Measurements from ENCODE around the gene RGS17. TPM values are rescaled to one million over a fixed set of nuclear protein-coding genes. Genes with fewer than 3 reads are reported as not detected.
"Not testable (repeated sequence)": the region's sequence is repeated elsewhere in the genome, so short reads cannot be mapped to it uniquely, and the experiment has no call there.

RGS17 gene
- 0.74 TPM for polyA plus RNA-seq (ENCODE audit: insufficient read length)

DNA sequence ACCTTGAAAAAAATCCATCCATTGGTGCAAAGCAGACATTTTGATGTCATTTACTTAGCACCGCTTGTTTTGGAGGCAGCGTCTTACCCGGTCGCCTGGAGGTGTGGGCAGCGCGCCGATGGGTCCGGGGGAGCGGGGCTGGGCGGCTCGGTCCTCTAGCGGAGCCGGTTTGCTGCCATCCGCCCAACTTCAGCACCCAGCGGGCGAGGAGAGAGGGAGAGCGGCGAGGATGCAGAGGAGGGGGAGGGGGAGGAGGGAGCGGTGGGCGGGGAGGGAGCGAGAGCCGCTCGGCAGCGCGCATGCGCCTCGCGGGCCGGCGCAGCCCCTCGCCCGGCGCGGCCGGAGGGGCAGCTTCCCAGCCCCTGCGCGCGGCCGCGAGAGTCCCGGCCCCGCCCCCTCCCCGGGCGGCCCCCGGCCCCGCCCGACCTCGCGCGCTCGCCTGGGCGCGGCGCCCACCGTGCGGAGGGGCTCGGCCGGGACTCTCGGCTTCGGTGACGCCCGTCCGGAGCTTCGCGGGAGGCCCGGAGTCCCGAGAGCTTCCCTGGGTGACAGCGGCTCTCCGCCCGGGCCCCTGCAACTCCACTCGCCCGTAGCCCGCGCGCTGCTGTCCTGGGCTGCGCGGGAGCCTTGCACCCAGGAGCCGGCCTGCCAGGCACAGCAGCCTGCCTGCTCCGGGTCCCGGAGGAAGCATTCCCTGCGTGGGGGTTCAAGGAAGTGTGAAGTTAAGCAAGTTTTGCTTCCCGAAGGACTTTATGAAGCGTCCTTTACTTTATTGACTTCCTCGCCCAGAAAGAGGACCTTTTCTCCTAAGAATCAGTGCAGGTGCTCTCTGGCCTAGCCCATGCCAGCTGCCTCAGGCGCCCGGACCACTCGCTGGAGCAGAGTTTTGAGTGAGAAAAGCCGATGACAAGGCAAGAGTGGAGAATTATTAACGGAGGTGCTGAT, at the start of gene RGS17:
Gene RGS17 (minus strand): TSS at position 246 of the 945 bp plus-strand sequence. CDS start 87,264 bp downstream, outside the sequence.
- DNase-seq = peak; percentile 79

DNA sequence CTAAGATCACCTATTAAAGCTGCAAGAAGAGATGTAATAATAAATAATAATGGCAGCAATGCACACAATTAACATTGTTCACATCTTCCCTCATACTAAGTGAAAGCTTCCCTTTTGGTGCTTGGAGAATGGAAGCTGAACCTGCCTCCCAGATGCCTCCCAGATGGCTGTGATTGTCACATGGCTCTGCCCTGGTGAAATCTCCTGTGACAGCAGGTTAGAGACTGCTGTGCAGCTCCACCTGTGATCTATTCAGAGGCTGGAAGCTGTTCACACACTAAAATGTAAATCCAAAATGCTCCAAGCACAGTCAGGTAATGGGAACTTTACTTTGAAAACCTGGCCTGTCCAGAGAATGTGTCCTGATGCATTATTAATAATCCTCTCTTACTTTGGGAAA, 41.7 kb upstream of the RGS17 start:
- no peak for DNase-seq

DNA sequence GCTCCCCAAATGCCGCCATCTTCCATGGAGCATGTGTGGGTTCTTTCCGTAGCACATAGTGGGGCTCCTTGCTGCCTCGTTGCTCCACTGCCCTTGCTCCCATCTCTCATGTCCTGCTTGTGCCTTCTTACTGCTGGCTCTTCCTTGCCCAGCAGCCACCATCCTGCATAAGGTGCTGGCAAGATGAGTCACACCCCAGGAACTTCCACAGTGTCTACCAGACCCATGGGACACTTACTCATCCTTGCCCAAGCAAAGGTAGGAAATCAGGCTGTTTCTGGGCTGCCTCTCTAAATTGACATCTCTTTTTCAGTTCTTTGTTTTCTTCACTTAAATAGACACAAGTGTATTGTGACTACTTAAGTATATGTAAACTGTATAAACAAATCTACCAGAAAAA, 39.4 kb upstream of the RGS17 start:
- DNase-seq = no peak

DNA sequence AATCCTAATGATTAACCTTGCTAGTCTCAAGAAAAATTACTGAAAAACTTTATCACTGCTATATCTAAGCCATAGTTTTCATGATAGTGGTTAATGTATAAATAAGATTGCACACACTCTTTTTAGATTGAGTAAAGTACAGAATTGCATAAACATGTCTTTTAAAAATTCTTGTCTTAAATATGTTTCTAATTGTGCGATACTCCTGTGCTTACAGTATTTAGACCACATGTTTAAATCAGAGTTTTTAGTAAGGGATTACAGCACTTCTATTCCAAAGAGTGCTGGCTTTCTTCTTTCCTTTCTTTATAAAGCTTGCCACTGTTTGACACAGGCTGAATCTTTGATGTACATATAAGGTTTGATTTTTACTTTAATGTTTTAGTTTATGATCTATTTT, 36.8 kb upstream of the RGS17 start:
- DNase-seq = no peak

DNA sequence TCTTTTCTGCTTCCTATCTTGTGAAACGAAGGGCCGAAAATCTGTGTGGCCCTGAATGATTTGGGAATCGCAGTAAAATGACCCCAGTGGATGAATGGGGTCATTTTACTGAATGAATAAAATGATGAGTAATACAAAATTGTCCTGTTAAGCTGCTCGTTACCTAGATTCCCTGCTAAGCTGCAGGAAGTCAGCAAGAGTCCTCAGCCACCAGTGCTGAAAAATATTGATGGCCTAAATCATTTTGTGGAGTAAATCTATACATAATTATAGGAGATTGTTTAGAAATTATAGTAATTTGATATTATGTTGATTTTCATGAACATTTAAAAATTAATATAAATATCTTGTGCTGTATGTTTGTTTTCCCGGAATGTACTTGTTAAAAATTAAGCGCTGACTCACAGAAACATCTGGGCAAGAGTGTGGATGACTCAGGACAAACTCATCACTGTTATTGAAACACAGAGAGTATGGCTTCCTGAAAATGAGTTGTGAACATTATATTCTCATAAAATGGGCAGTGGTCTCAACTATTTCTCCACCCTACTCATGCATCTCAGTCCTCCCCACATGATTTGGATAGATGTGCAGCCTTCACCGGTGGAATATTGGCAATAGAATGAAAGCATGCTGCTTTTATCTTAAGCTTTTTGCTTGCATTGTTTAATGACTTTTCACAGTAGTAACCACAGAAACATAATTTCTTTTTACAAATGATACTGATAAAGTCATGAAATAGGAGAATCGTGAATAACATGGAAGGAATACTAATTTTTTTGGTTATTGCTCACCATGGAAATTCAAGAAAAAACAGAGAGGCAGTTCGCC, 36.2 kb upstream of the RGS17 start:
- no peak for DNase-seq

DNA sequence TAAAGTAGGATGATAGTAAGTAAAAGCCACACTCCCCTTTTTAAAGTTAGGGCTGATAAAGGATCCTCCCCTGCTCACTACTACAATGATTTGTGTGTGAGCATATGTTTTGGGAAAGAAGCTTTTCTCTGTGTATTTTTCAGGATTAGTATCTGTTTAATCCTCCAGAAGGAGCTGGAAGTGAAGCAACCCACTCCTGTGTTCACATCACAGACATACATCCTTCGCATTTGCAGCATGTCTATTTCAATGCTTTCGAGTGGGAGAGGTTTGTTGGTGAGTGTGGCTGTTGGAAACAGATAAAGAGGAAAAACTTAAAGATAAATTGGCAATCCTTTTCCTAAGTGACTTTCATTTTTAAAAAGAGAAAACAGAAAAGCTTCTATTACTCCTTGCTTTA, 31.6 kb upstream of the RGS17 start:
- no peak for DNase-seq

- no peak for DNase-seq
Measured at GRCh38 chr6:153162172-153162571, 31.1 kb upstream of the RGS17 start.

DNA sequence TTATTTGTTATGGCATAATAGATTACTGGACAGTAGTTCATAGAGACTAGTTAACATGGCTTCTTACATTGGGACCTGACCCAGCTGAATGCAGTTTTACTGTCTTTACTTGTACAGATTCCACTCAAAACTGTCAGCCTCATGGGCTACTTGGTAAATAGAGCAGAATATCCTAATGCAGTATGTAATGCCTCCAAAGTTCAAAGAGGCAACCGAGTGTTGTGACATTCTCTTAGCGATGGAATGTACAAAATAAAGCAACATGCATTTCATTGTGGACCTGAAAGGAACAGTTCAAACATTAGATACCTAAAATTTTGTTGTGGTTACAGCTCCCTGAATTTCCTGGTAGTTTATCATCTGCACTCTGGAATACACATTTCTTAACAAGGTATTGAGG, 29.1 kb upstream of the RGS17 start:
- DNase-seq = no peak

DNA sequence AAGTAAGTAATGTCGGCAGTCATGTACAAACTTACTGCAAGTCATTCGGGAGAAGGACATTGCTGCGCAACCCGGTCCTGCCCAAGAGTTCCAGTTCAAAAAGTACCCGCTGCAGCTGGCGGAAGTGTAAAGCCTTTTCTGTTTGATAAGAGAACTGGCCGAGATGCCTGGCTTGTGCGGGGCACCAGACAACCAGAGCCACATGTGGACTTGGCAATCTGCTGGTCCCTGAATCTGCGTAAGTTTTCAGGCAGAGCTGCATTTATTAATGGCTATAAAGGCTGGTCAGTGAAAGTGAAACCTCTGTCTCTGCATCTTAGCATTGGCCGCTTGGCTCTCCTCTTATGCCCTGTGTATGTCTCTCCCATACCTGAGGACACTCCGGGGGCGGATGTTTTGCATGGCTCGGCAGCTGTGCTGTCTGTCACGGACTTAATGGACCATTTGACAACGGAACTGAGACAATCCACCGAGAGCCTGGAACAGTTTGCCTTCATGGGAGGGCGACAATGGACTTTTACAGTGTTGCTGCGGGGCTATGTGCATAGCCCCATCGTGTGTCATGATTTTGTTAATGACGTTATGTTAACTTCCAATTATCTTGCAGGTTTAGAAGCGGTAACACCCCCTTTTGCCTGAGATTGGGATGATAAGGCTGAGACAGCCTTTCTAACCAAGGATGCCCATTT, 19.8 kb upstream of the RGS17 start:
- DNase-seq = no peak

DNA sequence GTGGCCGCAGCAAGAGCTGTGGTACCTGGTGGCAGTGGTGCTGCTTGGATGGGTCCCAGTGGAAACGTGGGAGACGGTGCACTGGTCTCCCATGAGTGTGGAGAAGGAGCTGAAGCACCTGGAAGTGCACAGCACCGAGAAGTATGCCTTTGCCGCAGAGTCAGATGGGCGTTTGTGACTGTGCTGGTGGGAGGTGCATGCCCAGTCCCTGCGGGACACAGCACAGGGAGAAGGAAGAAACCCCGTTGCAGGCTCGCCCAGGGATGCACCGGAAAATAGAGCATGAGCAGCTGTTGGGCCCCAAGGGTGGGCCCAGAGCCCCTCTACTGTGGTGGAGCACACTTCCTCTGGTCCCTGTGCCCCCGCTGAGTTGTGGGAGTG, 19.3 kb upstream of the RGS17 start:
- DNase-seq = no peak

DNA sequence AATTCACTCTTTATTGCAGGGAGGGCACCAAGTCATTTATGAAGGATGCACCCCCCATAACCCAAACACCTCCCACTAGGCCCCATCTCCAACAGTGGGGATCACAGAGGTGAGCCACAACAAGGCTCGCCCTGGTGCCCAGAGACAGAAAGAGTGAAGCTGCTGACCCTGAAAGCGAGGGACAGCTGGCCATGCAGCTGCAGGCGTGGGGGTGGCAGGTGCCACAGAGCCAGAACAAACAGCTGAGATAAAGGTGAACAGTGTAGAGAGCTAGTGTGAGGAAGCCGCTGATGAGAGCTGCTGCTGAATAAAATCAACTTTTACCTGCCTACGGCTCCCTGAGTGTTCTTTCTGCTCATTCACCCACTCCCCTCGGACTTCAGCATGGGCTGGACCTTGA, 18.8 kb upstream of the RGS17 start:
- DNase-seq = no peak

DNA sequence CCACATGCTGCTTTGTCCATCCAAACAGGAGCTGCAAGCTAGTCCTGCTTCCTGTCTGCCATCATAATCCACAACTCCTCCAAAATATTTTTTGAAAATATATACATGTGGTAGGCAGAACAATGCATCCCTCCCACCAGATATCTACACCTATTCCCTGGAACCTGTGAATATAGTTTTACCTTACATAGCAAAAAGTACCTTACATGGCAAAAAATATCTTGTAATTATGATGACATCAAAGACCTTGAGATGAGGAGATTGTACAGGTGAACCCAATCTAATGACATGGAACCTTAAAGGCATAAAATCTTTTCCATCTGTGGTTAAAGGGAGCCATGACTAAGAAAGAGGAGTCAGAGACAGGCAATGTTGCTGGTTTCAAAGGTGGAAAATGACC, 15.3 kb upstream of the RGS17 start:
- no peak for DNase-seq

- no peak for DNase-seq
Measured at GRCh38 chr6:153145591-153145990, 14.5 kb upstream of the RGS17 start.

DNA sequence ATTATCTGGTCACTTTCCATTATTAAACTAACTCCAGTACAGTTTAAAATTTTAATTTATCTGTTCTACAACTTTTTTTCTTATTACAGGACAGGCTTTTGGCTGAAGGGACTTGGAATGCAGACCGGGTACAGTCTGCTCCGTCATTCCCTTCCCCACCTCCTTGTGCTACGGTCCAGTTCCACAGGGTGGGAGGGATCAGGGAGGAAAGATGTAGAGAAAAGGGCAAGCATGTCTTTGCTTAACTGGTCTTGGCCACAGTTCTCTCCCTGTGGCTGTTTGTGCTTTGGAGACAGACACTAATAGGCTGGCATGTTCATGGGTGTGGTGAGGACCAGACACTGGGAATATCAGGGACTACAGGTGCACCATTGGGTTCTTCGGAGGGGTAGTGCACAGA, 12.1 kb upstream of the RGS17 start:
- DNase-seq = no peak

DNA sequence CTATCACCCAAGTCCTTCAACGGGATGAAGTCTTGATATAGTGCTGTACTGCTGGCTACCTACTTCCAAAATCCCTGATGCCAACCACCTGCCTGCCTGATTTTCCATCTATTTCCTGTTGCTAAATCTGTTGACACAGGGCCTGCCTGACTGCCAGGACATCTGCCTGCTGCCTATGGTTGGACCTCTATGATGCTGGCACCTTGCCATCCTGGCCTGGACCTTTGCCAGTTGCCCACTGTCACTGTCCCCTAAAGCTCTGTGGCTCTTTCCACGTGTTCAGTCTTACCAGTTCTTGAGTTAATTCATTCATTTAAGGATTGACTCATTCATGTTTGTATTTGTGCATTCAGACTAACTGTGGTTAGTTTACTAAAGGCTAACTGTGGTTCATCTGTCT, 9.2 kb upstream of the RGS17 start:
- no peak for DNase-seq

- no peak for DNase-seq
Measured at GRCh38 chr6:153138930-153139329, 7.8 kb upstream of the RGS17 start.

DNA sequence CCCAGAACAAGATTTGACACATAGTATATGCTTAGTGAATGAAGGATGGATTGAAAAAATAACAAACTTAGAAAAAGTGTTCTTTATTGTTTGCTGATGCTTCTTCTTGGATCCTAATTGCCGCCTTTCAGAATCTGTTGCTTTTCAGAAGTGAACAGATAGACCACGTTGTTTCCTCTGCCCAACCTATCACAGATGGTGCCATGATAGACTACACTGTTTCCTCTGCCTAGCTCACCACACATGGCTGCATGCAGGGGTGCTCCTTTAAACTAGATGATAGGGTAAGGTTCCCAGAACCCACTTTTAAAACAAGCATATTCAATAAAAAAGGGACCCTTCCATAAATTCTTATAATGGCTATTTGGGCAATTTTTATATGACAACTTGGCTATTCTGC, 4.6 kb upstream of the RGS17 start:
- DNase-seq = no peak

GRCh38 chr6:153133667-153134066, 2.6 kb upstream of the RGS17 start:
- DNase-seq = not testable (repeated sequence)

- no peak for DNase-seq
Measured at GRCh38 chr6:153130515-153131036, 506 bp downstream of the RGS17 start.

DNA sequence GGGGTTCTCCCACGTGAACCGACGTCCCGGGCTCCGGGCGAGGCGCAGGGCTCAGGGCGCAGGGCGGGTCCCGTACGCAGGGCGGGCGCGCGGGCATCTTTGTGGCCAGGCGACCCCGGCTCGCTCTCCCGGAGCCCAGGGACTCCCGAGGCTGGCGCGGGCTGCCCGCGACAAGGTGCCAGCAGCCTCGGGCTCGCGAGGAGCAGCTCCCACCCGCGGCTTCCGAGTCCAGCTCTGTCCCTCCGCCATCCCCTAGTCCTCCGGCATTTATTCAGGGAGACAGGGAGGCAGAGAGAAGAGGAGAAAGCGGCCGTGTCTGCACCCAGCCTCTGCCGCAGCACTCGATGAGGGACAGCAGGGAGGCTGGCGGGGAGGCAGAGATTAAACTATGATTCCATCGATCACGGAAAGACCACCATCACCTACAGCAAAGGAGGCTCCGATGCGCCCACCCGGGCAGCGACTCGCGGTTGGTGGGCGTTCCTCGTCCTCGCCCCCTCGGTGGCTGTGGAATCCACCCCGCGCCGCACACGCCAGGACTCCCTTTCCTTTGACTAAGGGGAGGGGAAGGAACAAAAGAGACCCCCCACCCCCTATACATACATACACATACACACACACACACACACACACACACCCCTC, 1.1 kb downstream of the RGS17 start:
- DNase-seq = no peak

DNA sequence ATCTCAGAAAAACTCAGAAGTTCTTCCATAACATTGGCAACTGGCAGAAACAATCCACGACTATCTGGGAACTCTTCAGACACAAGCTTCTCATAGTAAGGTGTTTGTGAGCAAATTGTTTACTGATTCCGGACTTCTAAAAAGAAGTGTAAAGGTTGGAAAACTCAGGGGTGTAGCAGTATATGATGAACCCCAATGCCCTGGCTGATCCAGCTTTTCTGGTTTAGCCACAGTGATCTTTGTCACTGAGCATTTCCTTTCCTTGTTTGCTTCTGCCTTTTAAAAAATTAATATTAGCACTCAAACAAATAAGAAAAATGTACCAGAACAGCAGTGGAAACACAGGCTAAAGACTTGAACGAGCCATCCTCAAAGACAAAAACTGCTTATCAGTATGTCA, 4.9 kb downstream of the RGS17 start:
- no peak for DNase-seq

DNA sequence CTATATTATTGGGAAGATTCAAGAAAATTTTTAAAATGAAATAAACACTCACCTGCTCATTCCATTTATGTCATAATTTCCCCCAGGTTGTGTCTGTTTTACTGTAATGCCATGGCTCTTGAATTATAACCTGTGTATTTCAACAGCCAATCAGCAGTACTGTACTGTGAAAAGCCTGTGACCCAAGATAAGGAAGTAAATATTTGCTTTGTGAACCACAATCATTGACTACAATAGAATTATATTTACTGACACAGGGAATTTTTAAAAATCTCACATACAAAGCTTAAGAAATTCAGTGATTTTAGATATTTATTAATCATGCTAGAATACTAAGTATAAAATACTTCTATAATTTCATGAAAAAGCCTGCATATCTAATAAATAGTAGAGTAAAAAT, 6.0 kb downstream of the RGS17 start:
- DNase-seq = no peak

Data from hindlimb muscle (tissue), 1 donor.